NCI-H82 treated with DMSO at 0.1 percent for 48 hours (cell line): Measurements from ENCODE around the gene THBS4.

Source experiments
- DNase-seq: peaks from one replicate; lab custom pipeline; 2025; ENCODE audit not compliant: unreplicated experiment; lab: John Stamatoyannopoulos, UW

THBS4 gene

DNA sequence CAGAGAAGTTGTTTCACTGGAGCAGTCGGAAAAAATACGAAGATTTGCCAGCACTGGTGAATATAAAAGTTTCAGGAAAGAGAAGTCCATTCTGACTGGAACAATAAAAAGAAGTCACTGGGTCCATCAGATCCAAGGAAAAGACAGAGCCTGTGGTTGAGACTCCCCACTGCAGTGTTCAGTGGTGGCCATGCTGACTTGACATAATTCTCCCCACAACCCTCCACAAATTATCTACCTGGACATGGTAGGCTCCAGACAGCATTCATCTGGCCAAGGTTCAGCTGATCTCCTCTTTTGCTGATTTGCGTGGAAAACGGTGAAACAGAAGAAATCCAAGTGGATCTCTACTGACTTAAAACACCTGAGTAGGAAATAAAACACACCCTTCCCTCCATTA, 8.0 kb downstream of the THBS4 start:
- DNase-seq: no peak

DNA sequence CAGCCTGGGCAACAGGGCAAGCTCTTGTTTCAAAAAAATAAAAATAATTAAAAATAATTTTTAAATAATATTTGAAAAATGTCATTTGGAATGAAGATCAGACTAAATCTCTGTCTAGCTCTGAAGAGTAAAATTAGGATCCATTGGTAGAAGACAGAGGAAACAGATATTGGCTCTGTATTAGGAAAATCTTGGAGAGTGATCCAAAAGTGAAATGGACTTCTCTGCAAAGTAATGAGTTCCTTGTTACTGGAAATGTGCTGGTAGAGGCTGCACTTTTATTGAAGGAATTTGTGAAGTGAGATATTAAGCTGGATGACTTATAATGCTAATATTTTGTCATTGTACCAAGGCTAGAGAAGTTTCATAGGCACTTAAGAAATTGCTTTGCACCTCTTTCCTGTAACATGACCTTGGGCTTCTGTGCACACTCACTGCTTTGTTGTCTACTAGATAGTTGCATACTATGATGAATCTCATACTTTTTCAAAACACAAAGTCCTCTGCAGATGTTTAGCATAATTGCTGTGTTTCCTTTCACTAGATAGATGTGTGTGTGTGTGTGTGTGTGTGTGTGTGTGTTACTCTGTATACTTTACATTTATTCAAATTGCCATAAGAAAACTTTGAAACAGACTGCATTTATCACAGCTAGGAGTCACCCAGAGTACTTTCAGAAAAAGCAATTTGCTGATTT, 13.1 kb downstream of the THBS4 start:
- no peak for DNase-seq

DNA sequence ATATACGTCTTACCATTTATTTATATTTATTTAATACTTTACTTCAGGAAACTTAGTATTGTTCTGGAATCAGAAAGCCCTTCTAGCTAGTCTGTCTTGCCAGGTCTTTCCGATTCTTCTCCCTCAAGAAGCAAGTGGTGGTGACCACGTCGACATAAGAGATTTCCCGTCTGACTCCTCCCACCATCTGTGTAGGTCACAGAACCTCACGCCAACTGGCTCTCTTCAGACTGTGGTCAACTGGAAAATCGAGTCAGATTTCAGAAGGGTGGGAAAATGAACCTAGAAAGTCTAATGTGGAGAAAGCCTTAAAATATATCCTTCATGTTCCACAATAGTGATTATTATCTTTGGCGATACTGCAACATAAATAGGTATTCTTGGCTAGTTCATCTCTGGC, 17.3 kb downstream of the THBS4 start:
- DNase-seq: no peak

DNA sequence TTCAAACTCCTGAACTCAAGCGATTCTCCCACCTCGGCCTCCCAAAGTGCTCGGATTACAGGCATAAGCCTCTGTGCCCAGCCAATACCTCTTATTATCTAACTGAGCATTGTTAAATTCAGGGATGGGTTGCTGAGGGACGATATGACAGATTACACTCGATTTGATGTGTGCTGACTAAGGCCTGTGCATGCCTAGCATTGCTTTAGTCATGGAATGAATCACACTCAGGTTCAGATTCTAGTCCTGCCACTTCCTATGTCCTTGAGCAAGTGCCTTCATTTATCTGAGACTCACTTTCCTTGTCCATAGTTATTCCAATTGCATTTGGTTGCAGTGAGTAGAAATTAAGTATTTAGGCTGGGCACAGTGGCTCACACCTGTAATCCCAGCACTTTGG, 19.5 kb downstream of the THBS4 start:
- no peak for DNase-seq

DNA sequence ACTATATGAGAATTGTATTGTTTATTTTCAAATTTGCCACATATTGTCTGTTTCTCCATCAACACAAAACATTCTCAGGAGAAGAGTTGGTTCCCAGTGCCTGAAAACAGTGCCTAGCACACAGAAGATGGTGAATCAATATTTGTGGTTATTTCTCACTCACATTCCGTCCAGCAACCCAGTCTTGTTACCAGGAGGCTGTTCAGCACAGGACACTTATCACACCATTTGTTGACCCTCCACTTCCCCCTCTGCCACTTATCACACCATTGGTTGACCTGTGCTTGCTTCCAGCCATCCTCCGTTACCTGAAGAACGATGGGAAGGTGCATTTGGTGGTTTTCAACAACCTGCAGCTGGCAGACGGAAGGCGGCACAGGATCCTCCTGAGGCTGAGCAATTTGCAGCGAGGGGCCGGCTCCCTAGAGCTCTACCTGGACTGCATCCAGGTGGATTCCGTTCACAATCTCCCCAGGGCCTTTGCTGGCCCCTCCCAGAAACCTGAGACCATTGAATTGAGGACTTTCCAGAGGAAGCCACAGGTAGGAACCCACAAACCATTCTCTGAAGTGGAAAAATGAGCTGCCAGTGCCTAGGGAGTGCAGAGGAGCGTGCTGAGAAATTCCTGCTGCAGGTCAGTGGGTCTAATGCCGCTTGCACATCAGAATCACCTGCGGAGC, 20.5 kb downstream of the THBS4 start:
- DNase-seq: no peak

DNA sequence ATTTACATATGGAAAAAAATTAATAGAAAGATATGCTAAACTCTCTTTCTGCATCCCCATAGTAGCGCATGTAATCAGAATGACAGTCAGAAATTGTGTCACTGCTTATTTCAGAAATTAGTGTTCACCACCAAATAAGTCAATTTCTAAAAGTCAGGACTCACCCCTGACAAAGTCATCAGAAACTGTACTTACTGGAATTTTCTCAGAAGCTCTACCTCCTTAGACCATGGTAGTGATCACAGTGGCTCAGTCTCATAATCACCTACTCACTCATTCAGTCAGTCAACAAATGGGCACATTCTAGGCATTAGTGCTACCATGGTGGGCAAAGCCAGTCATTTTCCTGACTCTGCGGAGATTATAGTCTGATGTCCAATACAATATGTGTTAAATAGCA, 22.0 kb downstream of the THBS4 start:
- DNase-seq: no peak

DNA sequence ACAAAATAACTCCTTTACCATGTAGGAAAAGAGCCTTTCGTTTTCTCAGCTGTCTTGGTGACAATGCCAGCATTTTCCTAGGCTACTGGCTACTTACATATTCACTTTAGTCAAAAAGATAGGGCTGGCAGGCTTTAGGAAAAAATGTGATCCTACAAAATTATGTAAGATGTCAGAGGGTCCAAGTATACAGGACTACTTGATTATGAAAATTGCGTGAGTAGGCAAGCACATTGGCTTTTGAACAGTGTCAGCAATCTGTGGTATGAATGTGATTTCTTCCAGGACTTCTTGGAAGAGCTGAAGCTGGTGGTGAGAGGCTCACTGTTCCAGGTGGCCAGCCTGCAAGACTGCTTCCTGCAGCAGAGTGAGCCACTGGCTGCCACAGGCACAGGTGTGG, 22.8 kb downstream of the THBS4 start:
- no peak for DNase-seq

DNA sequence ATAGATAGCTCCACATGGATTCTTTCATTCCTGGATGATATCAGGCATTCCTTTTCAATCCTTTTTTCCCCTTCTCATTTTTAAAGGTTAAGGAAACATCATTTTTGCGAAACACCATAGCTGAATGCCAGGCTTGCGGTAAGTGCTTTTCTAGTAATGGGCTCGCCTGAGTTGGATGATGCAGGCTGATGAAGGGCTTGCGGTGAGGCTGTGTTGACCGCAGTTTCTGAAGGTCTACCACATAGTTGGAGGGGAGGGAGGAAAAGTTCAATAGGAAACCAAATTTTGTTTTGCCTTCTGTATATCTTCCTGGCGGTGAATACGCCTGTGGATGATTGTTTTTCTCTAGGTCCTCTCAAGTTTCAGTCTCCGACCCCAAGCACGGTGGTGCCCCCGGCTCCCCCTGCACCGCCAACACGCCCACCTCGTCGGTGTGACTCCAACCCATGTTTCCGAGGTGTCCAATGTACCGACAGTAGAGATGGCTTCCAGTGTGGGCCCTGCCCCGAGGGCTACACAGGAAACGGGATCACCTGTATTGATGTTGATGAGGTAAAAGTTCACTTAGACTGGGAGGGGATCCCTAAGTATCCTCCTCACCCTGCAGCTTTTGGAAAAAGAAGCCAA, 24.3 kb downstream of the THBS4 start:
- no peak for DNase-seq

DNA sequence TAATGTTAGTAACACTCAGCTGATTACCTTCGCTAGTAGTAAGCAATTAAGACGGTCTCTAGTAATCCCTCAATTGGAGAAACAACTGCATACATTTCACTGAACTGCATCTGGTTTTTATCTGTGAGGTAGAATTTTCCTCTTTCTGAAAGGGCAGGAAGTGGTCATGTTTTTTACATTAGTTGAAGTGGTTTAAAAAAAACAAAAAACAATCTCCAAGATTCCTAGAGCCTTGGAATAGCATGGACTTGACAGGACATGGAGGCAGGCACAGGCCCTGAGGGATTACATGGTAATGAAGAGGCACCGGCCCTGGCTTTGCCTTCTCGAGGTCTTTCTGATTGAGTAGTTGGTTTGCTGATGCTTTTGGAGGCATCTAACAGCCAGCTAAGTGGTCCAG, 25.8 kb downstream of the THBS4 start:
- no peak for DNase-seq

DNA sequence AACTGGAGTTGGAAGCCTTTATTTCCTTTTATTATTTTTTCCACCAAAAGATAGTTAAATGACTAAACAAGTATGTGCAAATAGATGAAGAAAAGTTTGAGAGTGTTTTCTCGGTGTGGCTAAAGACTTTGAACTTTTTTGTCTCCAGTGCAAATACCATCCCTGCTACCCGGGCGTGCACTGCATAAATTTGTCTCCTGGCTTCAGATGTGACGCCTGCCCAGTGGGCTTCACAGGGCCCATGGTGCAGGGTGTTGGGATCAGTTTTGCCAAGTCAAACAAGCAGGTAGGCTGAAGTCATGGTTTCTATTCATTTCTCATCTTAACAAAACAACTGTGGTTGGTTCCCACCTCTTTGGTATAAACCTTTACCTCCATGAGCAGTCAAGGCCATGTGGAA, 26.4 kb downstream of the THBS4 start:
- no peak for DNase-seq

DNA sequence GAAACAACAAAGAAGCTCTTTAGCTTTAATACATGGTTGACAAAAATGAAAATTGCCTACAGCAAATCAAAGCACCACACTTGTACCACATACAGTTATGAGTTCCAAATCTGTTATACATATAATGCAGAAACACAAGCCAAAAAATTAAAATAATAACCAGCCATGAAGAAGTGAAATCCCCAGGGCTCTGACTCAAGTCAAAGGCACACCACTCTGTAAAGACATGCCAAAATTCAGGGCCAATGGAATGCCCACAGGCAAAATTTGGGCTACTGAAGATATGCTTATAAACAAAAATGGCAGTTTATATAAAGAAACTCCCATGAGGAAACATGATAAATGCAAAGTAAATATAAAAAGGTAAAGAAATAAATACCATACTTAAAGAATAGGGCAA, 29.0 kb downstream of the THBS4 start:
- DNase-seq: no peak

DNA sequence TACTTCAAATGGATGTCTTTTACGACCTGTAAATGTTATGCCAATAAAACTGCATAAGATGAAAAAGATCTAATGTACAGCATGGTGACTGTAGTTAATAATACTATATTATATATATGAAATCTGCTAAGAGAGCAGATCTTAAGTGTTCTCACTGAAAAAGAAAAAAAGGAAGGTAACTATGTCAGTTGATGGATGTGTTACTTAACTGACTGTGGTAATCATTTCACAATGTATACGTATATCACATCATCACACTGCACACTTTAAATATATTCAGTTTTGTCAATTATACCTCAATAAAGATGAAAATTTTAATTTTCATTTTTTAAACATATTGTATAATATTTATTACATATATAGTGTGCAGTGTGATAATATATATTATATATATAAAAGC, 31.9 kb downstream of the THBS4 start:
- no peak for DNase-seq

DNA sequence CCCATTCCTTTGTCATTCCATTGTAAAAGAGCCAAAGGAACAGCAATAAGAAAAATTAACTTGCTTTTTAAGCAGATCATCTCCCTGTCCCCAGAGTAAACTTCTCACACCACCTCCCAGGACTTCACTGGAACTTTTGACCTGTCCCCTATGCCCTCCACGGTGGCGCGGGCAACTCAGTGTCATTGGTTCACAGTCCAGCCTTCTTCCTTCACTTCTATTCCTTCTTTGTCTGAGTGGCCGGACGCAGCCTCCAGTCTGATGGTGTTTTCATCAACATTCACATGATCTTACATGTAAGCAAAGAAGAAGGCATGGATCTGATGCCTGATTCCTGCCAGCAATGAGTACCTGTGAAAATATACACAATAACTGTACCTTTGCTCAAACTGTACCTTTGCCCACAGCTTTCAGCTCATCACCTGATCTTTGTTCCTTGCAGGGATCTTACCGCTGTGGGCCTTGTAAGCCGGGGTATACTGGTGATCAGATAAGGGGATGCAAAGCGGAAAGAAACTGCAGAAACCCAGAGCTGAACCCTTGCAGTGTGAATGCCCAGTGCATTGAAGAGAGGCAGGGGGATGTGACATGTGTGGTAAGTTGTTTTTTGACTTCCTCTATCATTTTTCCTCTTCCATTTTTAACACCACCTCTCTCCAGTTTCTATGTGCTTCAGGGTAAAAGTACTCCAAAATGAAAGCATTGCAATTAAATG, 32.5 kb downstream of the THBS4 start:
- no peak for DNase-seq

DNA sequence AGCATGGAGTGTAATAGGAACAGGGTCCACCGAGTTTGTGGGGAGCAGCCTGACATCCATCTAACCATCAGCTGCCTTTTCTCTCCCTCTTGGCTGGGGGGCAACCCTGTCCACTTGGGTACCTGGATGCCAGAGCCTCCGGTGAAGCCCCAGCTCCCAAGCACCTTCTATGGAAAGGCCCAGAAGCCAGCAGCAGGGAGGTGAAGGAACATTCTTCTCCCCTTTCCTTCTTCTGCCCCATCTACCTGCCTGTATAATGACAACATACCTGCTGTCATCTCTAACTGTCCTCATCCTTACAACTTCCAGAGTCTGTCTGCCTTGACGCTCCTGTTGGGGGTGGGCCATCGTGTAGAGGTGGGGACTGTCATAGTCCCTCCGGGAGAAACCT, 33.1 kb downstream of the THBS4 start:
- DNase-seq: no peak

DNA sequence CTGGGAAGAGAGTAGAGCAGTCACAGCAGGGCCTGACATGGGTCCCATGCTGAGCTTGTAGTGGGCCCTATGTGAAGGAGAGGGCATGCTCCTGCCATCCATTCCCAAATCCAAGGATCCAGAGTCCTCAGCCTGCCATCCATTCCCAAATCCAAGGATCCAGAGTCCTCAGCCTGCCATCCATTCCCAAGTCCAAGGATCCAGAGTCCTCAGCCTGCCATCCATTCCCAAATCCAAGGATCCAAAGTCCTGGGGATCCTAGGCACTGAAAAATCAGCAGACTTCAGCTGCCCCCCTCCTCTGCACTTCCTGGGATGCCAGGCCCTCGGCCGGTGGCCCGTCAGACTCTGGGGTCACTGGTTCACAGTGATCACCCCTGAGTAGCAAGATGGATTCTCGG, 33.6 kb downstream of the THBS4 start:
- no peak for DNase-seq

DNA sequence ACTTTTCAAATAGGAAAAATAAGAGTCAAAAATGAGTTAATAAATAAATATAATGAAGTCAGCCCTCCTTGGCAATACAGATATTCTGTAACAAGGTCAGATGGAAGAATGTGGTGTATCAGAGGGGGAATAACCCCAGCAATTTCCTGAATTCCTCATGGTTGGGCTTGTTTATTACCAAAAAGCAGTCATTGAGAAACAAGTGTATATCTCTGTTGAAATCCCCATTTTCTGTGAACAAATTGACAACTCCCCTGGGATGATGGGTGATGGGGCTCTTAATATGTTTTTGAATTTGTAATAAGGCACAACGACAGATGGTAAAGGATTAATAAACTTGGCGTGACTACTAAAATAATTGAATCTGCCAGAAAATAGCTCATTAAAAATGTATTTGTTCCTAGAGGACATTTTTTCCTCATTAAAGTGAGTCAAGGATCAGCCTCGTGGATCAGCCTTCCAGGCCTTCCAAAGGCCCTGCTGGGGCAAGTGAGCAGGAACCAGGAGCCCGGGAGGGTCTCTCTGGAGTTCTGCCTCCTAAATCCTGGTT, 34.2 kb downstream of the THBS4 start:
- DNase-seq: no peak

DNA sequence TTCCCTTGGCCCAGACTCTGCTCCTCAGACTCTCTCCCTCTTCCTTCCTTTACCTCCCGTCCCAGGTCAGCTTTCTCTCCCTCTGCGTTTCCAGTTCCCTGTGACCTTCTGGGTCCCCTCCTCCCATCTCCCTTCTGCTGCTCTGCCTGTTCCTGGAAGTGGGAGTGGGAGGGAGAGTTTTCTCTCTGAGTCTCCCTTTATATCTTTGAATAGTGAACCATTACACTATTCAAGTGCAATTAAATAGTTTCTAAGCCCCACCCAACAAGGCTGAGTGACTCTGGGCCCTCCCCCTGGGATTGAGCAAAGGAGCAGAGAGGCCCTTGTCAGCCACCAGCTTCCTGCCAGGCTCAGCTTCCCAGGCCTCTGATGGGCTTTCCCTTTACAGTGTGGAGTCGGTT, 34.8 kb downstream of the THBS4 start:
- DNase-seq: no peak

DNA sequence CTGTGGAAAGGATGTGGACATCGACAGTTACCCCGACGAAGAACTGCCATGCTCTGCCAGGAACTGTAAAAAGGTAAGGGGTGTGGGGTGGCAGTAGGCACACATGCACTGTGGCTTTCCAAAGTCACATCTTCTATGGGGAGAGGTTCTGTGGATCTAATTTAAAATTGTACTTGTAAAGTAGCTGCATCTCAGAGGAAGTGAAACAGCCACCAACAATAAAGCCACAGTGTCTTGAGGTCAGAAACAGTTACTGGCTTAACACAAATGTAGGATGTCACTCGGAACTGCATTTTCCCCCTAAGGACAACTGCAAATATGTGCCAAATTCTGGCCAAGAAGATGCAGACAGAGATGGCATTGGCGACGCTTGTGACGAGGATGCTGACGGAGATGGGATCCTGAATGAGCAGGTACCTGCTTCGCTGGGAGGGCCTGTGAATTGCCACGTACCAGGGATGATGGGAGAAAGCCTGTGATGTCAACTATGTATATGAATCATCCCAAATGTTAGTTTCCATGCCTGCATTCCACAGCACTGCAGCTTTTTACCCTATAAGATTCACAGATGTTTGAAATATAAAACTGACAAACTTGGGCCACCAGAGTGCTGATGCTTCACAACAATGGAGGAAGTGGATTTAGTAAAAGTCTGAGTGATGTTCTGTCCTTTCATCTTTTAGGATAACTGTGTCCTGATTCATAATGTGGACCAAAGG, 35.3 kb downstream of the THBS4 start:
- DNase-seq: no peak

DNA sequence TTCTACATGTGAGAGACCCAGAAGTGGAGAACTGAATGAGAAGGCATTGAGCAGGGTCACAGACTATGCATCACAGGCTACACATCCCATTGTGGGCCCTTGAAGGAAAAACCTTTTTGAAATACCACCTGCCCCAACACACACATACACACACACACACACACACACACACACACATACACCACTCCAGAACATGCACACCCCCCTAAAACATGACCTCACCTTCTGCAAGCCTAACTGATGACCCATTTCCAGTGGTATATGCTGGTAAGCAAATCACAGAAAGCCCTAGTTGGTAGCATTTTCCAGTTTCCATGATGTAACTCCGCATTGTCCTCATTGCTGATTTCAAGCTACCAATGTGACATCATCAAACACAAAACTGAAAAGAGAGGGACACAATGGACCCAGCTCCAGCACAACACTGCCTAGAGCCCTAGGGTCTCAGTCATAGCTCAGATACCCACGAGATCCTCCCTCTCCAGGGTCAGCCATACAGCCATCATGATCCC, 36.4 kb downstream of the THBS4 start:
- no peak for DNase-seq

DNA sequence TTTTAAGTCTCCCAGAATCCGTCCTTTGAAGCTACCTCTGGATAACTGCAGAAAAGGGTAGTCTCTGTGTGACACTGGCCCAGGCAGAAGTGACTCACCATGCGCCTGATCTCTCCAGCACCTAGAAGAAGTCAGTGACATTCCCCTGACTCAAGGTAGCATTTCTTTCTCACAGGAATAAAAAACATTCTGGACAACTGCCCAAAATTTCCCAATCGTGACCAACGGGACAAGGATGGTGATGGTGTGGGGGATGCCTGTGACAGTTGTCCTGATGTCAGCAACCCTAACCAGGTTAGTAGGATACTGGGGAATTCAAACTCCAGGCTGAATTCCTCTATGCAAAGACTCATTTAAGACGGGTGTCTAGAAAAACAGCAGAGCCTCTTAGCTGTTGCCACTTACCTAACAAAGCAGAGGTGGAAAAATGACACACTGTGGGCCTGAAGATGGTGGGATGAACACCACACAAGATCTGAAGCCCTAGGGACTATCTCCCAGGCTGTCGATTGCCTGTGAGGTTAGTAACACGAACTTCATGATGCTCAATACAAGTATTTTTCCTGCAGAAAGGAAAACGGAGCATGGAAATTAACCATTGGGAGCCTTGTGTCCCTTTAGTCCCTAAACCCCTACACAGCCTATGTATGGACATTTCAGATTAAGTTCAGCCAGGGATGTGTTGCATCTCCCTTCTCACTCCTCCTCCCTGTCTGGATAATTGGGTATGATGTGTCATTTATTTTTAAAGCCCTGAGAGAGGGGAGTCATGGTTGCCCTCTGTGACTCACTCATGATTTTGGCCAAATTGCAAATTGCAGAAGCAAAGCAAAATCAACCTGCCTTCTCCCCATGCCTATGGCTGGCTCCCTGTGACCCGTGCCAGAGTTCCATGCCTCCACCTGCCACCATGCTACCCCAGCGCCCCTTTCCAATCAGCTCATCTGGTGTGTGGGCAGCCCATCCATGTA, 37.2 kb downstream of the THBS4 start:
- no peak for DNase-seq
